OCI-LY7 (cell line): ENCODE data around the gene KDM1A. TPM values are rescaled to one million over a fixed set of nuclear protein-coding genes. Genes with fewer than 3 reads are reported as not detected.
"Not testable (repeated sequence)": the region's sequence is repeated elsewhere in the genome, so short reads cannot be mapped to it uniquely, and the experiment has no call there.

Source experiments
- BruUV-seq: library from RNA; stranded (reverse); fragments of 400-500 nt; replicated peaks from 2 replicates; lab custom pipeline; 2021; lab: Mats Ljungman, UMichigan
- CTCF ChIA-PET: fragments of 300-600 bp; sonication (Branson Sonifier 250); formaldehyde crosslinking; loops from one replicate; lab custom pipeline; 2022; ENCODE audit warnings: antibody characterized with exemption; ENCODE audit not compliant: unreplicated experiment; lab: Charles Lee
- POLR2A ChIA-PET: fragments of 300-600 bp; sonication (Branson Sonifier 250); formaldehyde crosslinking; loops from one replicate; lab custom pipeline; 2022; ENCODE audit warnings: antibody characterized with exemption; lab: Charles Lee
- DNase-seq: peaks from one replicate; pipeline ENCODE4 v3.0.0-alpha.2; 2015; ENCODE audit warnings: low spot score
- H2AFZ ChIP-seq: fragments of 200-600 bp; sonication (generic), shearing (Covaris generic); 2 replicates; pipeline ENCODE4 v1.6.1; 2014; ENCODE audit warnings: mild to moderate bottlenecking, antibody characterized with exemption, low read length, moderate library complexity
- H3K27ac ChIP-seq: fragments of 200-600 bp; sonication (generic); 2 replicates; pipeline ENCODE4 v1.5.1; 2014; ENCODE audit warnings: mixed run types, low read depth, mild to moderate bottlenecking, moderate library complexity, low read length, inconsistent platforms; ENCODE audit not compliant: poor library complexity, severe bottlenecking
- H3K36me3 ChIP-seq: fragments of 200-600 bp; sonication (generic); 2 replicates; pipeline ENCODE4 v1.6.1; 2014; ENCODE audit warnings: mild to moderate bottlenecking, antibody characterized with exemption, low read length, moderate library complexity, mixed read lengths; ENCODE audit not compliant: insufficient read depth
- H3K4me1 ChIP-seq: fragments of 200-600 bp; sonication (generic); 2 replicates; pipeline ENCODE4 v1.5.1; 2014; ENCODE audit warnings: mild to moderate bottlenecking, low read length; ENCODE audit not compliant: insufficient read depth, poor library complexity, severe bottlenecking
- H3K4me2 ChIP-seq: fragments of 200-600 bp; sonication (generic); 2 replicates; pipeline ENCODE4 v1.6.1; 2014; ENCODE audit warnings: mild to moderate bottlenecking, low read length
- H3K4me3 ChIP-seq: fragments of 200-600 bp; sonication (generic); 2 replicates; pipeline ENCODE4 v1.5.1; 2014; ENCODE audit warnings: mild to moderate bottlenecking, low read depth, low read length; ENCODE audit not compliant: poor library complexity, severe bottlenecking
- H3K79me2 ChIP-seq: fragments of 200-600 bp; sonication (generic); 2 replicates; pipeline ENCODE4 v1.6.1; 2016; ENCODE audit warnings: low read depth, mild to moderate bottlenecking, low read length, moderate library complexity, mixed read lengths; ENCODE audit not compliant: insufficient read depth
- H3K9me2 ChIP-seq: fragments of 200-600 bp; sonication (generic); 2 replicates; pipeline ENCODE4 v1.6.1; 2016; ENCODE audit warnings: mild to moderate bottlenecking, low read length, mixed read lengths; ENCODE audit not compliant: insufficient read depth
- H3K9me3 ChIP-seq: fragments of 200-600 bp; sonication (generic); 2 replicates; pipeline ENCODE4 v1.6.1; 2014; ENCODE audit warnings: mild to moderate bottlenecking, mixed run types, low read length, mixed read lengths
- H4K20me1 ChIP-seq: fragments of 200-600 bp; sonication (generic); 2 replicates; pipeline ENCODE4 v1.6.1; 2014; ENCODE audit warnings: mild to moderate bottlenecking, antibody characterized with exemption, low read length, moderate library complexity, mixed read lengths; ENCODE audit not compliant: insufficient read depth
- EZH2phosphoT487 ChIP-seq: fragments of 200-600 bp; sonication (generic); IDR thresholded peaks from 2 replicates; pipeline ENCODE4 v1.6.1; 2018; ENCODE audit warnings: low read depth, borderline replicate concordance, mild to moderate bottlenecking, mixed run types, antibody characterized with exemption, low read length, moderate library complexity, mixed read lengths
- intact Hi-C: fragments of 100-400 bp; cut with micrococcal nuclease; formaldehyde crosslinking; loops from one replicate; pipeline ENCODE4 v1.10.0; 2022; ENCODE audit not compliant: unreplicated experiment
- total RNA-seq, 2 experiments: library from RNA; depleted of rRNA in 1 of 2; stranded (reverse); fragments of >200 nt in 1 of 2; shearing (Covaris generic) in 1 of 2; gene quantifications; 2 replicates each; pipeline ENCODE4 v1.2.3, GENCODE V29; 2014 to 2022
- TF ChIP-seq, protein P1 (sequence below): fragments of 200-600 bp; sonication (generic); conservative IDR thresholded peaks from 2 replicates; pipeline ENCODE4 v1.5.1; 2014; ENCODE audit warnings: mild to moderate bottlenecking, antibody characterized with exemption, low read length, moderate library complexity, mixed read lengths

The KDM1A gene
- total RNA-seq, 2 experiments from 2014 or later: 88.8 to 95.5 TPM

DNA sequence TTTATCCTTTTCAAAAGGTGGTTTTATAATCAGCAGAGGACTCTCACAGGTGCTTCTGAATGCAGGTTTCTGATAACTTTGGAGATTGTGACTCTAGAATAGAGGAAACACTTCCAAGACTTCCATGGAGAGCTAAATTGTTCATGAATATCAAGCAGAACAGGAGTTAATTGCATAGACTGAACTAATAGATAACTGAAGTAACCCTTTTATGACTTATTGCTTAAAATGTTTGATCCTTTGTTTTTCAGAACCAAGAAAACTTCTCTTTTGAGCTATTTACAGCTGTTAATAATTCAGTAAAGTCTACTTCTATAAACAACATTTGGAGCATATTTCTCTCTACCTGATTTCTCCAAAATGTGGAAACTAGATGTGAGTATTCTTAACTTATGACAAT, 23.5 kb upstream of the KDM1A start:
- peaks cover 32% of the 10 kb centered on the region for H3K9me3 ChIP-seq
- ChIA-PET CTCF (no interaction called here), POLR2A (no interaction called here)
- H3K27ac ChIP-seq: no peak overlapping the region
- TF ChIP-seq EZH2phosphoT487: no peak
- TF ChIP-seq, protein P1, sequence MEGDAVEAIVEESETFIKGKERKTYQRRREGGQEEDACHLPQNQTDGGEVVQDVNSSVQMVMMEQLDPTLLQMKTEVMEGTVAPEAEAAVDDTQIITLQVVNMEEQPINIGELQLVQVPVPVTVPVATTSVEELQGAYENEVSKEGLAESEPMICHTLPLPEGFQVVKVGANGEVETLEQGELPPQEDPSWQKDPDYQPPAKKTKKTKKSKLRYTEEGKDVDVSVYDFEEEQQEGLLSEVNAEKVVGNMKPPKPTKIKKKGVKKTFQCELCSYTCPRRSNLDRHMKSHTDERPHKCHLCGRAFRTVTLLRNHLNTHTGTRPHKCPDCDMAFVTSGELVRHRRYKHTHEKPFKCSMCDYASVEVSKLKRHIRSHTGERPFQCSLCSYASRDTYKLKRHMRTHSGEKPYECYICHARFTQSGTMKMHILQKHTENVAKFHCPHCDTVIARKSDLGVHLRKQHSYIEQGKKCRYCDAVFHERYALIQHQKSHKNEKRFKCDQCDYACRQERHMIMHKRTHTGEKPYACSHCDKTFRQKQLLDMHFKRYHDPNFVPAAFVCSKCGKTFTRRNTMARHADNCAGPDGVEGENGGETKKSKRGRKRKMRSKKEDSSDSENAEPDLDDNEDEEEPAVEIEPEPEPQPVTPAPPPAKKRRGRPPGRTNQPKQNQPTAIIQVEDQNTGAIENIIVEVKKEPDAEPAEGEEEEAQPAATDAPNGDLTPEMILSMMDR: no peak
- H2AFZ ChIP-seq: no peak overlapping the region
- intact Hi-C loops: no loop called here
- H3K4me3 ChIP-seq: no peak overlapping the region
- H4K20me1 ChIP-seq: no peaks in the 10 kb centered on the region
- H3K36me3 ChIP-seq: no peaks in the 10 kb centered on the region; the same call in 1 of the 2 replicates
- no peak for DNase-seq
- no peaks in the 10 kb centered on the region for H3K79me2 ChIP-seq
- no peak overlapping the region for H3K4me2 ChIP-seq
- H3K9me2 ChIP-seq: no peaks in the 10 kb centered on the region
- no TSS peak for BruUV-seq
- H3K4me1 ChIP-seq: no peaks in the 10 kb centered on the region

DNA sequence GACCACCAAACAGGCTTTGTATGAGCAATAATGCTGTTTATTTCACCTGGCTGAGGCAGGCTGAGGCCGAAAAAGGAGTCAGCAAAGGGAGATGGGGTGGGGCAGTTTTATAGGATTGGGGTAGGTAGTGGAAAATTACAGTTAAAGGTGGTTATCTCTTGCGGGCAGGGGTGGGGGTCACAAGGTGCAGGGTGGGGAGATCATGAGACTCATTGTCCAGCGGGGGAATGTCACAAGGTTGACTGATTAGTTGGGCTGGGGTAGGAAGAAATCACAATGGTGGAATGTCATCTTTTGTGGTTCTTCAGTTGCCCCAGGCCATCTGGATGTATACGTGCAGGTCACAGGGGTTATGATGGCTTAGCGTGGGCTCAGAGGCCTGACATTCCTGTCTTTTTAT, 21.7 kb upstream of the KDM1A start:
- H3K9me2 ChIP-seq, H3K4me1 ChIP-seq, BruUV-seq, H2AFZ ChIP-seq, H3K79me2 ChIP-seq, H3K27ac ChIP-seq, H4K20me1 ChIP-seq, DNase-seq, H3K4me3 ChIP-seq, CTCF ChIA-PET, H3K4me2 ChIP-seq, intact Hi-C loops, H3K36me3 ChIP-seq: not testable (repeated sequence)
- POLR2A ChIA-PET: interaction anchor here (0.6 kb wide), 1 partner anchor 375 kb away, joined by 3 read pairs; no protein-coding TSS in a partner anchor
- peaks cover 27% of the 10 kb centered on the region for H3K9me3 ChIP-seq

DNA sequence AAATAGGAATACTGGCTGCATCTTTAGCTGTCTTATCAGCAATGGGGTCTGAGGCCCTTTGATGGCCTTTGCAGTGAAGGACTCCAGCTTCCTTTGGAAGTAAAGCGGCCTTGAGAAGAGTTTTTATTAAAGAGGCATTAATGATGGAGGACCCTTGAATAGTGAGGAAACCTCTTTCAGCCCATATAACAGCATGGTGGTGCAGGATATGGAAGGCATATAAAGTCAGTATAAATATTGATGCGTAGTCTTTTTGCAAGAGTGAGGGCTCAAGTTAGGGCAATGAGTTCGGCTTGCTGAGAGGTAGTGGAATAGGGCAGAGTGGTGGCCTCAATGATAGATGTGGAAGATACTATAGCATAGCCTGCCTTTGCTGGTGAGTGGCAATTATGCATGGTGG, 19.1 kb upstream of the KDM1A start:
- not testable (repeated sequence) for H3K79me2 ChIP-seq, DNase-seq, BruUV-seq

DNA sequence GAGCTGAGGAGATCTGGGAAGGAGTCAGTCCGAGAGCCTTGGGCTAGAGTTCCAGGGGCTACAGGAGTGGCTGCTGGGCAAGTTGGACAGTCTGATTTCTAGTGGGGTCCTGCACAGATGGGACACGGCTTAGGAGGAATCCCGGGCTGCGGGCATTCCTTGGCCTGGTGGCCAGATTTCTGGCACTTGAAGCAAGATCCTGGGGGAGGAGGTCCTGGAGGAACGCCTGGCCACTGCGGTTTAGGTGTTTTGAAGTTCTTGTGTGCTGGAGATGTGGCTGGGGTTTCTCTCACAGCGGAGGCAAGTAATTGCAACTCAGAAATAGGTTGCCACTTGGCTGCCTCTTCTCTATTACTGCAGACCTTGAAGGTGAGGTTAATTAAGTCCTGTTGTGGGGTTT, 17.1 kb upstream of the KDM1A start:
- BruUV-seq, CTCF ChIA-PET: not testable (repeated sequence)

More for the DNA sequence above, 19.1 kb upstream of the KDM1A start:
- H3K9me2 ChIP-seq, H3K36me3 ChIP-seq, H3K27ac ChIP-seq, H4K20me1 ChIP-seq, H2AFZ ChIP-seq, H3K4me1 ChIP-seq, POLR2A ChIA-PET, CTCF ChIA-PET, H3K4me3 ChIP-seq, H3K4me2 ChIP-seq, intact Hi-C loops: not testable (repeated sequence)
- peaks cover 13% of the 10 kb centered on the region for H3K9me3 ChIP-seq

More for the DNA sequence above, 17.1 kb upstream of the KDM1A start:
- DNase-seq, H4K20me1 ChIP-seq, H3K9me3 ChIP-seq, H3K4me1 ChIP-seq, intact Hi-C loops, H3K4me2 ChIP-seq, H2AFZ ChIP-seq, H3K4me3 ChIP-seq, H3K9me2 ChIP-seq, POLR2A ChIA-PET, H3K27ac ChIP-seq, H3K79me2 ChIP-seq, H3K36me3 ChIP-seq: not testable (repeated sequence)
